RPMI7951 (cell line): ENCODE data around the gene IRGC. TPM values are rescaled to one million over a fixed set of nuclear protein-coding genes. Genes with fewer than 3 reads are reported as not detected.
"Not testable (repeated sequence)": the region's sequence is repeated elsewhere in the genome, so short reads cannot be mapped to it uniquely, and the experiment has no call there.

ENCODE experiments used
- DNase-seq: peaks from one replicate; pipeline ENCODE4 v3.0.0-alpha.2; 2012; ENCODE audit warnings: low read depth
- total RNA-seq: library from RNA; depleted of rRNA; stranded (reverse); fragments of >200 nt; shearing (Covaris generic); gene quantifications from 2 replicates; pipeline ENCODE4 v1.2.3, GENCODE V29; 2014; rRNA removed

Gene IRGC, protein sequence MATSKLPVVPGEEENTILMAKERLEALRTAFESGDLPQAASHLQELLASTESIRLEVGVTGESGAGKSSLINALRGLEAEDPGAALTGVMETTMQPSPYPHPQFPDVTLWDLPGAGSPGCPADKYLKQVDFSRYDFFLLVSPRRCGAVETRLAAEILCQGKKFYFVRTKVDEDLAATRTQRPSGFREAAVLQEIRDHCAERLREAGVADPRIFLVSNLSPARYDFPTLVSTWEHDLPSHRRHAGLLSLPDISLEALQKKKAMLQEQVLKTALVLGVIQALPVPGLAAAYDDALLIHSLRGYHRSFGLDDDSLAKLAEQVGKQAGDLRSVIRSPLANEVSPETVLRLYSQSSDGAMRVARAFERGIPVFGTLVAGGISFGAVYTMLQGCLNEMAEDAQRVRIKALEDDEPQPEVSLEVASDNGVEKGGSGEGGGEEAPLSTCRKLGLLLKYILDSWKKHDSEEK
- not detected in 2 replicates for total RNA-seq

DNA sequence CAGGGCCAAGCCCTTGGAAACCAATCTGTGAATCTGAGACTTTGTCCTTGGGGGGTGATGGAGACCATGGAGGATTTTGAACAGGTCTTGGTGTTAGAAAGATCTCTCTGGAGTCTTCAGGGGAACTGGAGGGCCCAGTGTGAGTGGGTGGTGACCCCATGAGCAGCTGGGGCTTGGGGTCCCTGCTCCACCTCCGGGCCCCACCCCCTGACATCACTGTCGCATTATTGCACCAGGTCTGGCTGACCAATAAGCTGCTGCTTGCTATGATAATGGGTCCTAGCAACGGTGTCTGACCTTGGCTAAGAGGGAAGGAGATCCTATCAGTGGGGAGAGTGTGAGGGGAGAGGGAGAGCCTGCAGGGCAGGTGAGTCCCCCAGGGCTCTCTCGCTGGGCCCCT lies at the start of gene IRGC:
TSS of gene IRGC (plus strand) at position 301 of the 400 bp plus-strand sequence. CDS start 2,483 bp downstream, outside the sequence.
- no peak for DNase-seq

DNA sequence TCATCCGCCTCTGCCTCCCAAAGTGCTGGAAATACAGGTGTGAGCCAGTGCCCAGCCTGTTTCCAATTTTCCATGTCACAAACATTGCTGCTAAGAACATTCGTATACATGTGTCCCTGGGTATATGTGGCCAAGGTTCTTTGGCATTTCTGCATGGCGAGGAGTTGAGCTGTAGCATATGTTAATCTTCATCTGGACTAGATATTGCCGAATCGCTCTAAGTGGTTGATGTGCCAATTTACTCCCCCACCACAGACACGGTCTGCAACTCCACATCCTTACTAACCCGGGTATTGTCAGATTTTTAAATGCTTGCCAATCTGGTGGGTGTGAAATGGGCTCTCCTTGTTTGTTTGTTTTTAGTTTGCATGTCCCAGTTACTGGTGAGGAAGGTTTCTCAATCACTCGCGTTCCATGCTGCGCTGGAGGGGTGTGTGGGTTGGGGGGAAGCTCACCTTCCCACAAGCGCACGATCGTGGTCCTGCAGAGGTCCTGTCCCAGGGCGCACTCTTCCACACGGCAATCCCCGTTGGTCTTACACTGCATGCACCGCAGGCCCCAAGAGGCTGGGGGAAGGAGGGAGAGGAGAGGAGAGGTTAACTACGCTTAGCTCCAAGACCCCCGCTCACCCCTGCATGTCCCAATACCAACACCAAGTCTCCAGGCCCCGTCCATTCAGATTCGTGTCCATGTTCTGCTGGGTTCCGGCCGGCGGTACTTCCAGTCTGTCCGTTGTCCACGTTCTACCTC lies 48.6 kb upstream of the IRGC start:
- no peak for DNase-seq

DNA sequence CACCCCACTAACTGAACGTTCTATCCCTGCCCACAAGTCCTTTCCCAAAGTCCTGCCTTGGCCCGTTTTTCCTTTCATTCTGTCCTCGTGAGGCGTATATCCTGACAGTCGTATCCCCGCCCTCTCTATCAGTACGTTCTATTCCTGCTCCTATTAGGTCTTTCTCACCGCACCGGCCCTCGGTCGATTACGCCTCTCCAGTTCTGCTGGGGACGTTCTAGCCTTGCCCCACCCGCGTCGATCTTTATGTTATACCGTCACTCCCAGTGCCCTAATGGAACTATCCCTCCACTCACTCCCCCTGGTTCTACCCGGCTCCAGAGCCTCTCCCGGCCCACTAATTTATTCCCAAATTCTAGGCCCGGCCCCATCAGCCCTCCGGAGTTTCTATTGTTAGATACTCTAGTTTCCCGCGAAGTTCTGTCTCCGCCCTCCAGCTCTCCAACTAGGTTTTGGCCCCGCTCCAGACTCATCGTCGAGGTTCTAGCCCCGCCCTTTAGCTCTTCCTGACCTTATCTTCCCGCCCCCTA lies 47.9 kb upstream of the IRGC start:
- no peak for DNase-seq

- DNase-seq, result peak; percentile 99
These were observed 47.3 kb upstream of the IRGC start for GRCh38 chr19:43668406-43669109.

GRCh38 chr19:43672061-43672679 lies 43.7 kb upstream of the IRGC start:
- no peak for DNase-seq

GRCh38 chr19:43673637-43674036 lies 42.2 kb upstream of the IRGC start:
- no peak for DNase-seq

- DNase-seq, result no peak
These were observed 41.7 kb upstream of the IRGC start for GRCh38 chr19:43674183-43674582.

GRCh38 chr19:43674596-43674995 lies 41.3 kb upstream of the IRGC start:
- DNase-seq, result peak; percentile 51

GRCh38 chr19:43675269-43675879 lies 40.5 kb upstream of the IRGC start:
- peak; percentile 63 for DNase-seq

GRCh38 chr19:43675906-43676305 lies 40.0 kb upstream of the IRGC start:
- no peak for DNase-seq

DNA sequence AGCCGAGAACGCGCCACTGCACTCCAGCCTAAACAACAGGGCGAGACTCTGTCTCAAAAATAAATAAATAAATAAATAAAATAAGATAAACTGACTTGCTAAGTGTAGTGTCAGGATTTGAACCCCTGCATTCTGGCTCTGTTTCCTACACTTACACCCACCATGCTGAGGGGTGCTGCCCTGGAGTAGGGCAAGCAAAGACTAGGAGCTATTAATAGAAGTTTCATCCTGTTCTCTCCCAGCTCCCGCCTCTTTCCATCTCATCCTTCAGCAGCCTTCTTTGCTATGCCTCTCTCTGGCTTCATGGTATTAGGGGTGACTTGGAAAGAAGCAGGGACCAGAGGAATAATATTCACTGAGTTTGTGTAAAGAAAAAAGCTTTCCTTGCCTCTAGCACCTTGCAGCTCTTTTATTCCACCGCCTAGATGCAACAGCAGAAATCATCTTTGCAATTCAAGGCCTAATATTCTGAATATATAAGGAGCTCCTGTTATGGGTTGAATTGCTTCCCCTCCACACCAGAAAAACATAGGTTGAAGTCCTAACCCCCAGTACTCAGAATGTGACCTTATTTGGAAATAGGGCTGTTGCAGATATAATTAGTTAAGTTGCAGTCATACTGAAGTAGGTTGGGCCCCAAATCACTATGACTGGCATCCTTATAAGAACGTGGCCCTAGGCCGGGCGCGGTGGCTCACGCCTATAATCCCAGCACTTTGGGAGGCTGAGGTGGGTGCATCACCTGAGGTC lies 37.2 kb upstream of the IRGC start:
- DNase-seq, result no peak

GRCh38 chr19:43681821-43682220 lies 34.1 kb upstream of the IRGC start:
- no peak for DNase-seq

GRCh38 chr19:43682269-43682668 lies 33.6 kb upstream of the IRGC start:
- DNase-seq, result not testable (repeated sequence)

DNA sequence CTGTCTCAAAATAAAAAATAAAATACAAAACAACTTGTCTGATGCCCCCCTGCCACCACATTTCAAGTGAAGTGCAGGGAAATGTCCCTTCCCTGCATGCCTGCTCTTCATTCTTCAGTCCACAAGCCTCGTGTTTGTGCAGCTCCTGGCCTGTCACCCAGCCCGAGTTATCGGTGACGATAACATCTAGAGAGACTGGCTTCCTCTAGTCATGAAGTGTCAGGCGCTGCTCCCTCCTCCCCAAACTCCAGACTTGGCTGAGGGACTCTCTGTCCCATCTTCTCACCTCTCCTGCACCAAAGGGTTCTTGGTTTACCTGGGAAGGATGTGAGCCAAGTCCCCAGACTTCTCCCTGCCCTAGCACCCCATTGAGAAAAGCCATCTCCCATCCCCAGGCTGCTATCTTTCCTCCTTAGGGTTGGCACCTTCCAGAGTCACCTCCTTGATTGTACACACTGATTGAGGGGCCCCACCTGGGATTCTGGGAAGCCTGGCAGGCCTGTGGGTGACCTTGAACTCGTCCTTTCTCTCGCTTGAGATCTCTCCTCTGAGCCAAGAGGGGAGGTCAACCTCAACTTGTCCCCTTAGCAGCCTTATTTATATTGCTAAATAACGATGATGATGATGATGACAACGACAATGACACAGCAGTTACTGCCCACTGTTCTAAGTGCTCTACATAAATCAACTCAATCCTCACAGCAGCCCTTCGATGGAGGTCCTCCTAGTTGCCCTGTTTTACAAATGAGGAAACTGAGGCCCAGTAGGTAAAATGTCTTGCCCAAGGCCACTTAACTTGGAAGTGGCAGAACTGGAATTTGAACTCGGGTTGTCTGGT lies 32.8 kb upstream of the IRGC start:
- DNase-seq, result no peak

DNA sequence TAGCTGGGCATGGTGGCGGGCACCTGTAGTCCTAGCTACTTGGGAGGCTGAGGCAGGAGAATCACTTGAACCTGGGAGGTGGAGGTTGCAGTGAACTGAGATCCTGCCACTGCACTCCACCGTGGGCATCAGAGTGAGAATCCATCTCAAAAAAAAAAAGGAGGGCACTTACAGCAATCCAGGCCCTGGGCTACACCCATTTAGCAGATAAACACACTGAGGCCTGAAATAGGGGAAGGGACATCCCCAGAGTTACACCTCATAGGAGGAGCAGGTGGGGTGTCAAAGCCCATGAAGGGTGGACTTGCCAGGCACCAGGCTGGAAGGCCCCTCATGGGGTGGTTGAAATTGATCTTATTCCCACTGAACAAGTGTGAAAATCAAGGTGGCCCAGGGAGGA lies 32.0 kb upstream of the IRGC start:
- DNase-seq, result no peak

- no peak for DNase-seq
These were observed 31.6 kb upstream of the IRGC start for GRCh38 chr19:43684326-43684725.

DNA sequence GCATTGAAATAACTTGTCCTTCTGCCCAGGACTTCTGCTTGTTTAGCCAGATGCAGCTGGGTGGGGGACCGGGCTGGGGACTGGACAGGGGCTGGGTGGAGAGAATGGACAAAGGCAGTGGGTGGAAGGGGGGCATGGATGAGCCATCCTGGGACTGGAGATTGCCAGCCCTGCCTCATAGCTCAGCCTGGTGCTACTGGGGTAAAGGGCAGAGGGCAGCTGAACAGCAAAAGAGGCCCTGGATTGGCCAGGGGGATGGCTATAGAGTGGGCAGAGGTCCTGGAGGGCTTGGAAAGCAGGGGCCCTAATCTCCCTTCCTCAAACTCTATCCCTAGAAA lies 28.2 kb upstream of the IRGC start:
- no peak for DNase-seq

- DNase-seq, result no peak
These were observed 27.7 kb upstream of the IRGC start for GRCh38 chr19:43688059-43688701.

DNA sequence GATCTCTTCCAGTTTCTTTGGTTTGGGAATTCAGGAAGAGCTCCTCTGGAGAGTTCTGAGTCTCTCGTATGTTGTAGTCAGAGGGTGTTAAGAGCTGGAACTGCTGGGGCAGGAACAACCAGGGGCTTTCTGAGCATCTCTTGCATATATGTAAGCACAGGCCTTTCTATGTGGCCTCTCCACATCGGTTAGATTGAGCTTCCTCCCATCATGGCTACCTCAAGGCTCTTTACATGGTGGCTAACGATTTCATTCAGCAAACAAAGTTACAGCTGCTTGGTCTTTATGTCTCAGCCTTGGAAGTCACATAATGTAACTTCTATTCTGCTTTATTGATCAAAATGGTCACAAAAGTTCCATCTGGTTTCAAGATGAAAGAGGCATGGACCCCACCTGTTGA lies 25.4 kb upstream of the IRGC start:
- DNase-seq, result no peak
